Measurements from ENCODE around the gene RBBP4.

RBBP4 gene

DNA sequence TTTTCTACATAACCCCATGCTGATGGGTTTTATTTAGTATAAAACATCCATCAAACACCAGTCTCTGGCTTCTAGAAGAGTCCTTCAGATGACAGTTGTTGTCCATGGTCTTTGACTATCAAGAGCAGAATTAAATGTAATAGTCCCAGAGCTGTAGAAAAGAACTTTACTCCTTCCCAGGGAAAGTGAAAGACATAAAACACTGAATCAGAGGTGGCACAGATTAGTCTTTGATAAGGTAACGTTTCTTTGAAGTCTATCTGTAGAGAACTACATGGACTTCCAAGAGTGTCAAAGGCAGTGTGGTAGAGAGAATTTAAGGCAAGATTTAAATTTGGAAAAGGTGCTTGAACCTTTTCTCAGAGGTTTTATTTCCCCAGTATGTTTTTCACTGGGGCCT is 29.6 kb downstream of the RBBP4 start:
- TF ChIP-seq, protein P1, sequence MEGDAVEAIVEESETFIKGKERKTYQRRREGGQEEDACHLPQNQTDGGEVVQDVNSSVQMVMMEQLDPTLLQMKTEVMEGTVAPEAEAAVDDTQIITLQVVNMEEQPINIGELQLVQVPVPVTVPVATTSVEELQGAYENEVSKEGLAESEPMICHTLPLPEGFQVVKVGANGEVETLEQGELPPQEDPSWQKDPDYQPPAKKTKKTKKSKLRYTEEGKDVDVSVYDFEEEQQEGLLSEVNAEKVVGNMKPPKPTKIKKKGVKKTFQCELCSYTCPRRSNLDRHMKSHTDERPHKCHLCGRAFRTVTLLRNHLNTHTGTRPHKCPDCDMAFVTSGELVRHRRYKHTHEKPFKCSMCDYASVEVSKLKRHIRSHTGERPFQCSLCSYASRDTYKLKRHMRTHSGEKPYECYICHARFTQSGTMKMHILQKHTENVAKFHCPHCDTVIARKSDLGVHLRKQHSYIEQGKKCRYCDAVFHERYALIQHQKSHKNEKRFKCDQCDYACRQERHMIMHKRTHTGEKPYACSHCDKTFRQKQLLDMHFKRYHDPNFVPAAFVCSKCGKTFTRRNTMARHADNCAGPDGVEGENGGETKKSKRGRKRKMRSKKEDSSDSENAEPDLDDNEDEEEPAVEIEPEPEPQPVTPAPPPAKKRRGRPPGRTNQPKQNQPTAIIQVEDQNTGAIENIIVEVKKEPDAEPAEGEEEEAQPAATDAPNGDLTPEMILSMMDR (IDR thresholded peaks at IDR 0.05; ENCODE audit: low read depth, low read length): no peak
- in situ Hi-C loops (cut with HindIII; ENCODE audit: low sequenced_read_pairs): no loop called here
- no peak overlapping the region for H3K4me3 ChIP-seq (ENCODE audit: low read depth, low read length)
- DNase-seq (ENCODE audit: low read depth, low spot score): no peak

DNA sequence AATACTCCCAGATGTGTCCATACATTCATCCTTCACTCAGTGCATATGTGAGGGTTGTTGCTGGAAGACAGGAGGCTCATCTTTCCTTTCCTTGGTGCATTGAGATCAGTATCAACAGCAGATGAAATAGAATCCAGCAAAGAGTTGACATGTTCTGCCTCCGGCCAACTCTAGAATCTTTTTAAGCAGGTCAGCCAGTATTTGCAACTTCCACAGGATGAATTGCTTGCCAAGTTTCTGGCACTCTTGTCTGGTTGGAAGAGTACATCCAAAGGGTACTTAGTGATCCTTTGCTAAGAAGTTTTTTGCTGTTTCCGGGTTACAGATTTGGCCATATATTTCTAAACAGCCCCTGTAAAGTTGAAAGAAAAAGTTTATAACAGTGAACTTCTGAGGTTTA is 30.5 kb downstream of the RBBP4 start:
- H3K4me3 ChIP-seq (ENCODE audit: low read depth, low read length): no peak overlapping the region
- TF ChIP-seq, protein P1 (IDR thresholded peaks at IDR 0.05; ENCODE audit: low read depth, low read length): no peak
- in situ Hi-C loops (cut with HindIII; ENCODE audit: low sequenced_read_pairs): no loop called here
- DNase-seq (ENCODE audit: low read depth, low spot score): no peak

DNA sequence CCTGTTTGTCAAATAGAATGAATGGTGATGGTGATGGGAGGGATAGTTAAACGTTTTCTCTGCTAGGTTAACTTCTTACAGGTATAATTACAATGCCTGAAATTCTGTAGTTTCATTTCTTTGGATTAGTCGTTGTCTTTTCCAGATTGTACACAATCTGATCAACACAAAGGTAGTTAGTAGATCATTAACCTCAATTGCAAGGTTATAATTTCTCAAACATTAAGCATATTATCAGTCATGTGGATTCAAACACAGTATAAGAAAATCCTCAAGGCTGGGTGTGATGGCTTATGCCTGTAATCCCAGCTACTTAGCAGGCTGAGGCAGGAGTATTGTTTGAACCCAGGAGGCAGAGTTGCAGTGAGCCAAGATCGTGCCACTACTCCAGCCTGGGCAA is 31.0 kb downstream of the RBBP4 start:
- H3K4me3 ChIP-seq (ENCODE audit: low read depth, low read length): no peak overlapping the region
- TF ChIP-seq, protein P1 (IDR thresholded peaks at IDR 0.05; ENCODE audit: low read depth, low read length): no peak
- no peak for DNase-seq (ENCODE audit: low read depth, low spot score)
- in situ Hi-C loops (cut with HindIII; ENCODE audit: low sequenced_read_pairs): no loop called here

DNA sequence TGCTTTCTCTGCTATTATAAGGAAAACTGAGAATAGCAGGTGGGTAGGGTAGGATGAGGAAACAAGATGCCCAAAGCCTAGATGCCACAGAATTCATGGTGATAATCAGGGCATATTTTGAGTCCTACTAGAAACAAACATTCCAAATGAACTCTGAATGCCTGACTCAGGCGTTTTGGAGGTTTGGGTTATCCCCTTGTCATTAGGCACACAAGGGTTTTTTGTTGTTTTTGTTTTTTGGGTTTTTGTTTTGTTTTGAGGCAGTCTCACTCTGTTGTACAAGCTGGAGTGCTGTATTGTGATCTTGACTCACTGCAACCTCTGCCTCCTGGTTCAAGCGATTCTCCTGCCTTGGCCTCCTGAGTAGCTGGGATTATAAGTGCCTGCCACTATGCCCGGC is 32.4 kb downstream of the RBBP4 start:
- TF ChIP-seq, protein P1 (IDR thresholded peaks at IDR 0.05; ENCODE audit: low read depth, low read length): no peak
- DNase-seq (ENCODE audit: low read depth, low spot score): no peak
- H3K4me3 ChIP-seq (ENCODE audit: low read depth, low read length): no peak overlapping the region
- in situ Hi-C loops (cut with HindIII; ENCODE audit: low sequenced_read_pairs): no loop called here

DNA sequence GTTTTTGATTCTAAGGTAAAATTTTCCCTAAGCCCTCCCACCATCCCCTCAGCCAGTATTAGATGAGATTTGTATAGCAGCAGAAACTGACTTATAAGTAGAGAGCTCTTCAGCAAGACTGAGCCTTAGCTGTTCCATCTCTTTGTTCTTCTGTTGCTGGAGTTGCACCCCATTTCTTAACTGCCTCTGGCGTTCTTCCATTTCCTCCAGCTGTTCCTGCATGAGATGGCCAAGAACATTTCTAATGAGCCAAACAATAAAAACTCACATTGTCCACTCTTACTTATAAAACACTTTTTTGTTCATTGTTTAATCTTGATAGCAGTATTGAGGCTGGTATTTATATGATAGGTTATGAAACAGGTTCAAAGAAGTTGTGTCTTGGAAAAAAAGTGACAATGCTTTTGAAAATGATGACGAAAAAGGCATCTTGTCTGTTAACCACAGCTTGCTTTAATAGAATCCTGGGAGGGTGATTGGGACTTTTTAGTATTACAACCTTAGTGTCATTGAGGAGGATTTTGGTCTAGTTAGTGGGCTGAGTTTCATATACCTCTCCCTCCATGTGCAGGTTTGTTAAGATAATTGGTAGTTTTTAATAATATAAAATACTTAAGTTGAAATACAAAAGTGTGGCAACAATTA is 33.3 kb downstream of the RBBP4 start:
- no peak overlapping the region for H3K4me3 ChIP-seq (ENCODE audit: low read depth, low read length)
- in situ Hi-C loops (cut with HindIII; ENCODE audit: low sequenced_read_pairs): no loop called here
- TF ChIP-seq, protein P1 (IDR thresholded peaks at IDR 0.05; ENCODE audit: low read depth, low read length): no peak
- DNase-seq (ENCODE audit: low read depth, low spot score): peak; percentile 60

DNA sequence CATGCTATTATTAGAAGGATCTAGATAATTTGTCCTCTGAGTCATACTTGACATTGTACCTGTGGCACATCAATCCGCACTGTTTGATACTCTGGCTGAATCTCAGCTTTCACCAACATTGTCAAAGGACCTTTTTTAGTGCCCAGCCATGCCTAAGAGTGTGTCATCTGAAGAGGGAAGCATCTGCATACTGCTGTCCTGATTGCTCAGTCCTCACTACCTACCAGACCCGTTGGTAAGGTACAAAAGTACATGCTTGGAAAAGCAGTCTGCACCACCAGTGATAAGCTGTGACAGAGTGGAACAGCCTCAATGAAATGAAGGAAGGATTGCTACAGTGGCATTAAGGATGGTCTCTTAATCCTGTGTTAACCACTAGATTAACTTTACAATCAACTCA is 34.5 kb downstream of the RBBP4 start:
- DNase-seq (ENCODE audit: low read depth, low spot score): no peak
- TF ChIP-seq, protein P1 (IDR thresholded peaks at IDR 0.05; ENCODE audit: low read depth, low read length): no peak
- no peak overlapping the region for H3K4me3 ChIP-seq (ENCODE audit: low read depth, low read length)
- in situ Hi-C loops (cut with HindIII; ENCODE audit: low sequenced_read_pairs): no loop called here
